Measurements from ENCODE around the gene FARS2.

- TF ChIP-seq CTCF (IDR thresholded peaks at IDR 0.05): no peak
- TF ChIP-seq EP300 (IDR thresholded peaks at IDR 0.05; ENCODE audit: low read depth): no peak
- TF ChIP-seq POLR2A (IDR thresholded peaks at IDR 0.05): no peak
Measured at GRCh38 chr6:5484692-5485091, 223.4 kb downstream of the FARS2 start.

All from transverse colon (tissue), 3 donors.